ENCODE measurements around the gene CETN2.

The CETN2 gene

GRCh38 chrX:152830312-152831305 lies at the start of gene CETN2, which contains the start of gene NSDHL:
CETN2 (minus strand) TSS chrX:152830757; CDS start chrX:152830710, 47 bp downstream.
NSDHL (plus strand) TSS chrX:152831063; CDS start chrX:152846325, 15,262 bp downstream.
- H3K4me2 ChIP-seq: peak within 1 kb of the TSS; percentile 86
- H3K4me1 ChIP-seq: peaks cover 23% of the 10 kb centered on the region
- no peaks in the 10 kb centered on the region for H3K9me3 ChIP-seq
- peak within 1 kb of the TSS; percentile 83 for H3K9ac ChIP-seq
- H3K27me3 ChIP-seq: peaks cover 75% of the 10 kb centered on the region
- H4K20me1 ChIP-seq: peaks cover 32% of the 10 kb centered on the region; the same call in 1 of the 2 replicates
- peaks cover 14% of the 10 kb centered on the region; the same call in 1 of the 2 replicates for H3K36me3 ChIP-seq
- peak; percentile 37; the same call in 1 of the 2 replicates for TF ChIP-seq Cebpa-rat (IDR thresholded peaks at IDR 0.05)
- peak within 1 kb of the TSS; percentile 49 for H3K27ac ChIP-seq
- peak within 1 kb of the TSS; percentile 74 for H3K4me3 ChIP-seq

- H3K27ac ChIP-seq: no peak overlapping the region
- no peak overlapping the region for H3K4me3 ChIP-seq
- H3K9me3 ChIP-seq: no peaks in the 10 kb centered on the region; the same call in 1 of the 2 replicates
- no peak overlapping the region for H3K9ac ChIP-seq
- H3K36me3 ChIP-seq: no peaks in the 10 kb centered on the region
- TF ChIP-seq Cebpa-rat (IDR thresholded peaks at IDR 0.05): no peak
- peak overlapping the region; percentile 19; the same call in 1 of the 2 replicates for H3K4me2 ChIP-seq
- peaks cover 100% of the 10 kb centered on the region for H3K27me3 ChIP-seq
- peaks cover 11% of the 10 kb centered on the region; the same call in 1 of the 2 replicates for H4K20me1 ChIP-seq
- peaks cover 12% of the 10 kb centered on the region for H3K4me1 ChIP-seq
Observed at GRCh38 chrX:152878976-152879755, 48.6 kb upstream of the CETN2 start.

GRCh38 chrX:152876931-152877840 lies 46.6 kb upstream of the CETN2 start:
- no peak overlapping the region for H3K27ac ChIP-seq
- TF ChIP-seq Cebpa-rat (IDR thresholded peaks at IDR 0.05): no peak
- no peak overlapping the region for H3K4me3 ChIP-seq

GRCh38 chrX:152873361-152873760 lies 42.8 kb upstream of the CETN2 start:
- no peak for TF ChIP-seq Cebpa-rat (IDR thresholded peaks at IDR 0.05)
- H3K9ac ChIP-seq: no peak overlapping the region
- peaks cover 88% of the 10 kb centered on the region for H3K27me3 ChIP-seq

More at GRCh38 chrX:152876931-152877840, 46.6 kb upstream of the CETN2 start:
- Histone ChIP-seq H4K20me1 (peaks cover 9% of the 10 kb centered on the region; the same call in 1 of the 2 replicates), H3K9ac (no peak overlapping the region), H3K4me2 (no peak overlapping the region), H3K27me3 (peaks cover 93% of the 10 kb centered on the region), H3K9me3 (no peaks in the 10 kb centered on the region; the same call in 1 of the 2 replicates), H3K4me1 (peaks cover 12% of the 10 kb centered on the region), H3K36me3 (no peaks in the 10 kb centered on the region)

GRCh38 chrX:152872522-152872921 lies 42.0 kb upstream of the CETN2 start:
- H3K27me3 ChIP-seq: peaks cover 87% of the 10 kb centered on the region
- TF ChIP-seq Cebpa-rat (IDR thresholded peaks at IDR 0.05): no peak
- H3K9me3 ChIP-seq: no peaks in the 10 kb centered on the region; the same call in 1 of the 2 replicates
- H3K4me2 ChIP-seq: no peak overlapping the region
- H3K4me1 ChIP-seq: peaks cover 13% of the 10 kb centered on the region
- H3K27ac ChIP-seq: no peak overlapping the region
- peaks cover 26% of the 10 kb centered on the region; the same call in 1 of the 2 replicates for H4K20me1 ChIP-seq
- H3K9ac ChIP-seq: no peak overlapping the region
- no peak overlapping the region for H3K4me3 ChIP-seq
- H3K36me3 ChIP-seq: peaks cover 39% of the 10 kb centered on the region

More at GRCh38 chrX:152873361-152873760, 42.8 kb upstream of the CETN2 start:
- peaks cover 17% of the 10 kb centered on the region for H3K4me1 ChIP-seq
- peaks cover 30% of the 10 kb centered on the region for H3K36me3 ChIP-seq
- no peak overlapping the region for H3K4me2 ChIP-seq
- H3K27ac ChIP-seq: no peak overlapping the region
- H3K9me3 ChIP-seq: no peaks in the 10 kb centered on the region; the same call in 1 of the 2 replicates
- no peak overlapping the region for H3K4me3 ChIP-seq
- peaks cover 27% of the 10 kb centered on the region; the same call in 1 of the 2 replicates for H4K20me1 ChIP-seq

GRCh38 chrX:152871260-152871659 lies 40.7 kb upstream of the CETN2 start:
- H3K4me2 ChIP-seq: 0 out of 2 replicates have a peak overlapping the region, but pooled peaks have one; percentile 8
- H3K27ac ChIP-seq: no peak overlapping the region
- peaks cover 87% of the 10 kb centered on the region for H3K27me3 ChIP-seq
- TF ChIP-seq Cebpa-rat (IDR thresholded peaks at IDR 0.05): no peak
- no peak overlapping the region for H3K9ac ChIP-seq
- H3K9me3 ChIP-seq: no peaks in the 10 kb centered on the region; the same call in 1 of the 2 replicates
- H4K20me1 ChIP-seq: peaks cover 25% of the 10 kb centered on the region; the same call in 1 of the 2 replicates
- H3K4me1 ChIP-seq: peaks cover 13% of the 10 kb centered on the region
- no peak overlapping the region for H3K4me3 ChIP-seq
- peaks cover 51% of the 10 kb centered on the region for H3K36me3 ChIP-seq

- Histone ChIP-seq H3K9ac (no peak overlapping the region), H4K20me1 (peaks cover 36% of the 10 kb centered on the region; the same call in 1 of the 2 replicates), H3K4me1 (peaks cover 13% of the 10 kb centered on the region), H3K27me3 (peaks cover 87% of the 10 kb centered on the region), H3K4me3 (no peak overlapping the region), H3K36me3 (peaks cover 63% of the 10 kb centered on the region), H3K4me2 (no peak overlapping the region), H3K9me3 (no peaks in the 10 kb centered on the region), H3K27ac (no peak overlapping the region)
- no peak for TF ChIP-seq Cebpa-rat (IDR thresholded peaks at IDR 0.05)
Observed at GRCh38 chrX:152869972-152870371, 39.4 kb upstream of the CETN2 start.

GRCh38 chrX:152866386-152866785 lies 35.8 kb upstream of the CETN2 start:
- H3K4me2 ChIP-seq: no peak overlapping the region
- H3K36me3 ChIP-seq: peaks cover 77% of the 10 kb centered on the region
- peaks cover 36% of the 10 kb centered on the region; the same call in 1 of the 2 replicates for H4K20me1 ChIP-seq
- no peak overlapping the region for H3K27ac ChIP-seq
- H3K27me3 ChIP-seq: peaks cover 89% of the 10 kb centered on the region
- H3K4me1 ChIP-seq: peaks cover 6% of the 10 kb centered on the region
- no peak for TF ChIP-seq Cebpa-rat (IDR thresholded peaks at IDR 0.05)
- no peaks in the 10 kb centered on the region for H3K9me3 ChIP-seq
- no peak overlapping the region for H3K4me3 ChIP-seq
- H3K9ac ChIP-seq: no peak overlapping the region
